Measurements from ENCODE around the gene TM9SF2.

Gene TM9SF2

GRCh38 chr13:99589575-99589974, 88.3 kb downstream of the TM9SF2 start:
- no peak for TF ChIP-seq CTCF (IDR thresholded peaks at IDR 0.05; ENCODE audit: low read depth, low read length, missing control alignments)
- DNase-seq (ENCODE audit: low read depth) = no peak
- H3K4me3 ChIP-seq (ENCODE audit: low read depth, low read length) = no peak overlapping the region

- no peak for TF ChIP-seq CTCF (IDR thresholded peaks at IDR 0.05; ENCODE audit: low read depth, low read length, missing control alignments)
- no peak overlapping the region for H3K4me3 ChIP-seq (ENCODE audit: low read depth, low read length)
- DNase-seq (ENCODE audit: low read depth) = no peak
These were observed 89.3 kb downstream of the TM9SF2 start for GRCh38 chr13:99590519-99591011.

GRCh38 chr13:99596180-99596579, 94.9 kb downstream of the TM9SF2 start:
- no peak for TF ChIP-seq CTCF (IDR thresholded peaks at IDR 0.05; ENCODE audit: low read depth, low read length, missing control alignments)
- DNase-seq (ENCODE audit: low read depth) = no peak
- no peak overlapping the region for H3K4me3 ChIP-seq (ENCODE audit: low read depth, low read length)

GRCh38 chr13:99600318-99600717, 99.0 kb downstream of the TM9SF2 start:
- no peak for DNase-seq (ENCODE audit: low read depth)
- H3K4me3 ChIP-seq (ENCODE audit: low read depth, low read length) = no peak overlapping the region

GRCh38 chr13:99601535-99601934, 100.3 kb downstream of the TM9SF2 start:
- TF ChIP-seq CTCF (IDR thresholded peaks at IDR 0.05; ENCODE audit: low read depth, low read length, missing control alignments) = no peak
- DNase-seq (ENCODE audit: low read depth) = peak; percentile 18
- no peak overlapping the region for H3K4me3 ChIP-seq (ENCODE audit: low read depth, low read length)

More at GRCh38 chr13:99600318-99600717, 99.0 kb downstream of the TM9SF2 start:
- peak; percentile 33 for TF ChIP-seq CTCF (IDR thresholded peaks at IDR 0.05; ENCODE audit: low read depth, low read length, missing control alignments)

GRCh38 chr13:99604636-99605035, 103.4 kb downstream of the TM9SF2 start:
- TF ChIP-seq CTCF (IDR thresholded peaks at IDR 0.05; ENCODE audit: low read depth, low read length, missing control alignments) = no peak
- no peak for DNase-seq (ENCODE audit: low read depth)
- H3K4me3 ChIP-seq (ENCODE audit: low read depth, low read length) = no peak overlapping the region
